GM23248 (cell line): Measurements from ENCODE around the gene SNRPA. TPM values are rescaled to one million over a fixed set of nuclear protein-coding genes. Genes with fewer than 3 reads are reported as not detected.

ENCODE experiments used
- DNase-seq: peaks from one replicate; pipeline ENCODE4 v3.0.0-alpha.2; 2015
- H2AFZ ChIP-seq: fragments of 200-600 bp; sonication (generic); 2 replicates; pipeline ENCODE4 v1.6.1; 2016; ENCODE audit warnings: antibody characterized with exemption
- H3F3A ChIP-seq: fragments of 200-600 bp; sonication (generic); 2 replicates; pipeline ENCODE4 v1.6.1; 2016; ENCODE audit warnings: mild to moderate bottlenecking, antibody characterized with exemption, mixed run types; ENCODE audit not compliant: insufficient read depth
- H3K27ac ChIP-seq: fragments of 200-600 bp; sonication (generic); 2 replicates; pipeline ENCODE4 v1.5.1; 2016; ENCODE audit warnings: mild to moderate bottlenecking
- H3K27me3 ChIP-seq: fragments of 200-600 bp; sonication (generic); replicated peaks from 2 replicates; pipeline ENCODE4 v1.6.1; 2016; ENCODE audit warnings: mild to moderate bottlenecking; ENCODE audit not compliant: insufficient read depth
- H3K36me3 ChIP-seq: fragments of 200-600 bp; sonication (generic); 2 replicates; pipeline ENCODE4 v1.6.1; 2016; ENCODE audit warnings: low read depth, mild to moderate bottlenecking
- H3K4me1 ChIP-seq: fragments of 200-600 bp; sonication (generic); 2 replicates; pipeline ENCODE4 v1.6.1; 2016; ENCODE audit warnings: mild to moderate bottlenecking; ENCODE audit not compliant: insufficient read depth
- H3K4me2 ChIP-seq: fragments of 200-600 bp; sonication (generic); one replicate; pipeline ENCODE4 v1.6.1; 2016; ENCODE audit warnings: mild to moderate bottlenecking; ENCODE audit not compliant: unreplicated experiment
- H3K4me3 ChIP-seq: fragments of 200-600 bp; sonication (generic); 2 replicates; pipeline ENCODE4 v1.5.1; 2016; ENCODE audit warnings: mild to moderate bottlenecking
- H3K79me2 ChIP-seq: fragments of 200-600 bp; sonication (generic); 2 replicates; pipeline ENCODE4 v1.6.1; 2016; ENCODE audit warnings: mild to moderate bottlenecking; ENCODE audit not compliant: insufficient read depth
- H3K9ac ChIP-seq: fragments of 200-600 bp; sonication (generic); 2 replicates; pipeline ENCODE4 v1.6.1; 2016; ENCODE audit warnings: mild to moderate bottlenecking
- H3K9me2 ChIP-seq: fragments of 200-600 bp; sonication (generic); 2 replicates; pipeline ENCODE4 v1.6.1; 2016; ENCODE audit warnings: mixed run types, mild to moderate bottlenecking, moderate library complexity; ENCODE audit not compliant: insufficient read depth
- H3K9me3 ChIP-seq: fragments of 200-600 bp; sonication (generic); one replicate; pipeline ENCODE4 v1.6.1; 2017; ENCODE audit warnings: low read depth
- H4K20me1 ChIP-seq: fragments of 200-600 bp; sonication (generic); 2 replicates; pipeline ENCODE4 v1.6.0; 2016; ENCODE audit not compliant: insufficient read depth
- EZH2 ChIP-seq: fragments of 200-600 bp; sonication (generic); IDR thresholded peaks from 2 replicates; pipeline ENCODE4 v1.6.1; 2018; ENCODE audit warnings: antibody characterized with exemption, mild to moderate bottlenecking; ENCODE audit not compliant: insufficient read depth, poor library complexity, severe bottlenecking
- EZH2phosphoT487 ChIP-seq: fragments of 200-600 bp; sonication (generic); IDR thresholded peaks from 2 replicates; pipeline ENCODE4 v1.6.1; 2018; ENCODE audit warnings: antibody characterized with exemption, moderate library complexity, mild to moderate bottlenecking, low read depth; ENCODE audit not compliant: insufficient read depth
- WGBS, 2 experiments: methylation state at CpG; one replicate each; pipeline ENCODE4 v1.1.6; 2015 to 2017; ENCODE audit warnings: low lambda C conversion rate in 2 of 2, low coverage in 1 of 2; ENCODE audit errors: missing lambda C conversion rate in 2 of 2; 5-methylcytosine and 5-hydroxymethylcytosine counted together
- in situ Hi-C: fragments of 300-500 bp; cut with MboI; formaldehyde crosslinking; loops from 2 replicates; pipeline ENCODE4 v1.15.0; 2020
- polyA plus RNA-seq: library from polyadenylated mRNA; unstranded; fragments of >200 nt; fragmentation: Nextera tagmentation; extraction: Ambion mirVana; gene quantifications from 2 replicates; pipeline ENCODE4 v1.2.1, GENCODE V29; 2016
- total RNA-seq: library from RNA; depleted of rRNA; stranded (reverse); fragments of >200 nt; shearing (Covaris generic); gene quantifications from 2 replicates; pipeline ENCODE4 v1.2.3, GENCODE V29; 2014

SNRPA gene
- total and polyA plus RNA-seq, 2 experiments from 2014 or later = 30.6 to 58.5 TPM

DNA sequence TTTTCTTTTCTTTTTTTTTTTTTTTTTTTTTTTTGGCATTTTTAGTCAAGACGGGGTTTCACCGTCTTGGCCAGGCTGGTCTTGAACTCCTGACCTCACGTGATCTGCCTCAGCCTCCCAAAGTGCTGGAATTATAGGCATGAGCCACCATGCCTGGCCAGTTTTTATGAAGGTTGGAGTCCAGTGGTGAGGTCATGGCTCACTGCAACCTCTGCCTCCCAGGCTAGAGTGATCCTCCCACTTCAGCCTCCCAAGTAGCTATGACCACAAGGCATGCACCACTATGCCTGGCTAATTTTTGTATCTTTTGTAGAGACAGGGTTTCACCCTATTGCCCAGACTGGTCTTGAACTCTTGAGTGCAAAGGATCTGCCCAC is 4.2 kb downstream of the SNRPA start:
- H3K9me3 ChIP-seq = no peaks in the 10 kb centered on the region
- peak overlapping the region; percentile 56 for H3K27ac ChIP-seq
- H3K9me2 ChIP-seq = no peaks in the 10 kb centered on the region
- TF ChIP-seq EZH2phosphoT487 (no peak), EZH2 (no peak)
- DNase-seq = no peak
- in situ Hi-C loops = no loop called here
- WGBS, 2 experiments = 87 to 90% methylated on average over 3 of the region's 3 CpGs
- H3K9ac ChIP-seq = 0 out of 2 replicates have a peak overlapping the region, but pooled peaks have one; percentile 48
- H3K4me2 ChIP-seq = no peak overlapping the region
- H4K20me1 ChIP-seq = no peaks in the 10 kb centered on the region
- peaks cover 22% of the 10 kb centered on the region; the same call in 1 of the 2 replicates for H3F3A ChIP-seq
- H3K79me2 ChIP-seq = peaks cover 87% of the 10 kb centered on the region
- H3K4me3 ChIP-seq = no peak overlapping the region
- no peaks in the 10 kb centered on the region for H3K27me3 ChIP-seq
- peaks cover 21% of the 10 kb centered on the region for H3K36me3 ChIP-seq
- no peak overlapping the region for H2AFZ ChIP-seq
- peaks cover 21% of the 10 kb centered on the region for H3K4me1 ChIP-seq

DNA sequence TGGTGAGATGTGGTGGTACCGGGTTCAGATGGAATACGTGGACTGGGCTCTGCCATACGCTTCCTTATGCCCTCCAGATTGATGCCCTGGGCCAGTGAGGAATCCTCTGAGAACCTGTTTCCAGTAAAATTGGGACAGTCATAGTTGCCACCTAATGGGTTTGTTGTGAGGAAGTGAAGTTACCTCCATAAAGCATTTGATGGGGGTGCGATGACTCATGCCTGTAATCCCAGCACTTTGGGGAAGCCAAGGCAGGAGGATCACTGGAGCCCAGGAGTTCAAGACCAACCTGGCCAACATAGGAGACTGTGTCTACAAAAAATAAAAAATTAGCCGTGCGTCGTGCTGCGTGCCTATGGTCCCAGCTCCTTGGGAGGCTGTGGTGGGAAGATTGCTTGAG is 4.8 kb downstream of the SNRPA start:
- in situ Hi-C loops = no loop called here
- Histone ChIP-seq H3K27me3 (no peaks in the 10 kb centered on the region), H3K4me1 (peaks cover 21% of the 10 kb centered on the region), H3K79me2 (peaks cover 92% of the 10 kb centered on the region), H3K36me3 (peaks cover 24% of the 10 kb centered on the region), H3K9me3 (no peaks in the 10 kb centered on the region), H3K27ac (no peak overlapping the region), H4K20me1 (no peaks in the 10 kb centered on the region), H2AFZ (no peak overlapping the region), H3K9ac (no peak overlapping the region), H3K4me2 (no peak overlapping the region), H3F3A (peaks cover 22% of the 10 kb centered on the region; the same call in 1 of the 2 replicates), H3K9me2 (no peaks in the 10 kb centered on the region), H3K4me3 (no peak overlapping the region)
- no peak for DNase-seq
- WGBS, 2 experiments = 91 to 97% methylated on average over 8 of the region's 8 CpGs
- no peak for TF ChIP-seq EZH2
- no peak for TF ChIP-seq EZH2phosphoT487

DNA sequence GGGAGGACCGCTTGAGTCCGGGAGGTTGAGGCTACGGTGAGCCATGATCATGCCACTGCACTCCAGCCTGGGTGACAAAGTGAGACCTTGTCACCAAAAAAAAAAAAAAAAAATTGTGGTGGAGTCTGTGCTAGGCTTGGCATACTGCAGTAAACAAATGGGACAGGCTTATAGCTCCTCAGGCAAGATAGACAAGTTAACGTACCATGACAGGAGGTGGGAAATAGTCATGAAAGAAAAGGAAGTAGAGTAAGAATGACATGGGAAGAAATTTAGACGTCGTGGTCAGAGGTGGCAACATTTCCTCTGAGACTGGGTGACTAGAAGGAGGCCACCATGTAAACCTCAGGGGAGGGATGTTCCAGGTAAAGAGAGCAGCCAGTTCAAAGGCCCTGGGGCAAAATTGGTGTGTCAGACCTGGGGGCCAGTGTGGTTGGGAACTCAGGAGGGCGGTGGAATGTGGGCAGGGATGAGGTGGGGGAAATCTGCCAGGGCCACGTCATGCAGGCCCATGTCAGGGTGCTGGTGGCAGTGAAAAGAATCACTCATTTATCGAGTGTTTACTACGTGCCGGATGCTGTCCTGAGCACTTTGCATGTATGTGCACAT is 5.6 kb downstream of the SNRPA start:
- Histone ChIP-seq H3K27me3 (no peaks in the 10 kb centered on the region), H3K27ac (no peak overlapping the region), H3K9me3 (no peaks in the 10 kb centered on the region), H3K79me2 (peaks cover 91% of the 10 kb centered on the region), H3K4me2 (no peak overlapping the region), H2AFZ (no peak overlapping the region), H3F3A (peaks cover 16% of the 10 kb centered on the region; the same call in 1 of the 2 replicates), H3K4me3 (no peak overlapping the region), H3K9me2 (no peaks in the 10 kb centered on the region), H3K9ac (no peak overlapping the region), H3K36me3 (peaks cover 26% of the 10 kb centered on the region), H3K4me1 (peaks cover 21% of the 10 kb centered on the region), H4K20me1 (no peaks in the 10 kb centered on the region)
- no peak for DNase-seq
- WGBS, 2 experiments = 86 to 88% methylated on average over 10 of the region's 11 CpGs
- in situ Hi-C loops = no loop called here
- TF ChIP-seq EZH2 = no peak
- no peak for TF ChIP-seq EZH2phosphoT487

DNA sequence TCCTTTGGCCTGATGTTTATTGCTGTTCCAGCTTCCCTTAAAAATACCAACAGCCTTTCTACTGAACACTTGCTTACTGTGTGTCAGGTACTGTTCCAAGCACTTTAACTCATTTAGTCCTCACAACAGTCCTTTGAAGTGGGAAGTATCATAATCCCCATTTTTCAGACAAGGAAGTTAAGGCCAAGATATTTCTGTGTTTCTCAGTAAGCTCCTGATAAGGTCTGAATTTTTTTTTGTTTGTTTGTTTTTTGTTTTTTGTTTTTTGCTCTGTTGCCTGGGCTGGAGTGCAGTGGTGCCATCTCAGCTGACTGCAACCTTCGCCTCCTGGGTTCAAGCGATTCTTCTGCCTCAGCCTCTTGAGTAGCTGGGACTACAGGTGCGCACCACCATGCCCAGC is 7.5 kb downstream of the SNRPA start:
- Histone ChIP-seq H3K36me3 (peaks cover 42% of the 10 kb centered on the region), H3K9me2 (no peaks in the 10 kb centered on the region), H3K27me3 (no peaks in the 10 kb centered on the region), H3F3A (peaks cover 6% of the 10 kb centered on the region; the same call in 1 of the 2 replicates), H3K79me2 (peaks cover 82% of the 10 kb centered on the region), H4K20me1 (no peaks in the 10 kb centered on the region), H3K9ac (no peak overlapping the region), H3K27ac (no peak overlapping the region), H3K4me2 (no peak overlapping the region), H3K4me1 (peaks cover 10% of the 10 kb centered on the region), H3K4me3 (no peak overlapping the region), H2AFZ (no peak overlapping the region), H3K9me3 (no peaks in the 10 kb centered on the region)
- DNase-seq = no peak
- WGBS, 2 experiments = 88 to 99% methylated on average over 3 of the region's 3 CpGs
- in situ Hi-C loops = no loop called here
- TF ChIP-seq EZH2phosphoT487 (no peak), EZH2 (no peak)

DNA sequence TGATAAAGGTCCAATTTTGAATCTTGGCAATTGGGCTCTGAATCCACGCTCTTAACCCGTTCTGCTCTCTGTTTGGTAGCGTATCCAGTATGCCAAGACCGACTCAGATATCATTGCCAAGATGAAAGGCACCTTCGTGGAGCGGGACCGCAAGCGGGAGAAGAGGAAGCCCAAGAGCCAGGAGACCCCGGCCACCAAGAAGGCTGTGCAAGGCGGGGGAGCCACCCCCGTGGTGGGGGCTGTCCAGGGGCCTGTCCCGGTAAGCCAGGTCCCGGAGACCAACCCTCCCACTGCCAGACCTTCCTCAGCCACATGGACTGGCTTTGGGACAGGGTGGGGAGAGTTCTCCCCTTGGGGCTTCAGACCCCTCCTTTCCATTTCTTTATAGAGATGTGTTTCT is 8.3 kb downstream of the SNRPA start:
- no peak overlapping the region for H3K4me3 ChIP-seq
- no peak overlapping the region for H3K4me2 ChIP-seq
- H3K27ac ChIP-seq = no peak overlapping the region
- no peaks in the 10 kb centered on the region for H4K20me1 ChIP-seq
- no peak for DNase-seq
- H3K9me2 ChIP-seq = no peaks in the 10 kb centered on the region
- no peaks in the 10 kb centered on the region for H3K9me3 ChIP-seq
- H3K27me3 ChIP-seq = no peaks in the 10 kb centered on the region
- WGBS, 2 experiments = 86 to 90% methylated on average over 10 to 13 of the region's 13 CpGs
- no peak for TF ChIP-seq EZH2phosphoT487
- TF ChIP-seq EZH2 = no peak
- peaks cover 4% of the 10 kb centered on the region; the same call in 1 of the 2 replicates for H3F3A ChIP-seq
- H3K9ac ChIP-seq = no peak overlapping the region
- peaks cover 7% of the 10 kb centered on the region for H3K4me1 ChIP-seq
- in situ Hi-C loops = no loop called here
- H2AFZ ChIP-seq = no peak overlapping the region
- H3K79me2 ChIP-seq = peaks cover 74% of the 10 kb centered on the region
- peaks cover 50% of the 10 kb centered on the region for H3K36me3 ChIP-seq
